IMR-90 (cell line): ENCODE results near the gene NFKBIA. TPM values are rescaled to one million over a fixed set of nuclear protein-coding genes. Genes with fewer than 3 reads are reported as not detected.

Experiments used
- ATAC-seq: fragments of 200-7000 bp; cut with Tn5 transposase; 2 replicates; pipeline ENCODE4 v1.9.1; 2020; ENCODE audit warnings: low read depth, mild to moderate bottlenecking, moderate library complexity
- BruUV-seq: library from RNA; stranded (reverse); fragments of 400-500 nt; replicated peaks from 2 replicates; lab custom pipeline; 2021; lab: Mats Ljungman, UMichigan
- CTCF ChIA-PET: fragments of 300-600 bp; formaldehyde crosslinking; extraction: SDS; loops from one replicate; lab custom pipeline; 2021; ENCODE audit warnings: antibody characterized with exemption; lab: Yijun Ruan, JAX
- POLR2A ChIA-PET: fragments of 300-600 bp; sonication (Branson Sonifier 250); formaldehyde crosslinking; loops from one replicate; lab custom pipeline; 2022; ENCODE audit warnings: antibody characterized with exemption; ENCODE audit not compliant: unreplicated experiment; lab: Charles Lee
- DNase-seq: peaks from one replicate; pipeline ENCODE4 v3.0.0; 2013
- H2AFZ ChIP-seq: replicated peaks from 2 replicates; pipeline ENCODE3; 2013; ENCODE audit warnings: low read length, mild to moderate bottlenecking; ENCODE audit not compliant: poor library complexity
- H2AK5ac ChIP-seq: 2 replicates; pipeline ENCODE4 v1.6.1; 2013; ENCODE audit warnings: low read depth, low read length, inconsistent platforms
- H2AK9ac ChIP-seq: replicated peaks from 2 replicates; pipeline ENCODE3; 2013; ENCODE audit warnings: mild to moderate bottlenecking, low read depth, low read length, moderate library complexity; ENCODE audit not compliant: poor library complexity
- H2BK120ac ChIP-seq: 2 replicates; pipeline ENCODE4 v1.6.1; 2013; ENCODE audit warnings: low read depth, low read length, inconsistent platforms
- H2BK15ac ChIP-seq: 3 replicates; pipeline ENCODE4 v1.6.1; 2013; ENCODE audit warnings: low read depth, low read length, inconsistent platforms
- H2BK20ac ChIP-seq: 2 replicates; pipeline ENCODE4 v1.6.1; 2013; ENCODE audit warnings: low read depth, mild to moderate bottlenecking, inconsistent platforms, low read length, moderate library complexity
- H2BK5ac ChIP-seq: 2 replicates; pipeline ENCODE4 v1.6.1; 2013; ENCODE audit warnings: mild to moderate bottlenecking, low read depth, low read length, inconsistent platforms; ENCODE audit not compliant: poor library complexity, severe bottlenecking
- H3K14ac ChIP-seq: replicated peaks from 2 replicates; pipeline ENCODE4 v1.6.1; 2013; ENCODE audit warnings: low read depth, low read length, inconsistent platforms
- H3K18ac ChIP-seq: 2 replicates; pipeline ENCODE4 v1.6.1; 2013; ENCODE audit warnings: low read depth, low read length, control low read depth
- H3K23ac ChIP-seq: 2 replicates; pipeline ENCODE4 v1.6.1; 2013; ENCODE audit warnings: low read depth, low read length, inconsistent platforms
- H3K27ac ChIP-seq: 2 replicates; pipeline ENCODE4 v1.5.1; 2013; ENCODE audit warnings: mild to moderate bottlenecking, control low read depth, low read length; ENCODE audit not compliant: insufficient read depth
- H3K27me3 ChIP-seq: 2 replicates; pipeline ENCODE4 v1.6.1; 2013; ENCODE audit warnings: low read length; ENCODE audit not compliant: control insufficient read depth, insufficient read depth
- H3K36me3 ChIP-seq: 2 replicates; pipeline ENCODE4 v1.6.1; 2013; ENCODE audit warnings: low read length, mixed read lengths; ENCODE audit not compliant: control insufficient read depth, insufficient read depth
- H3K4ac ChIP-seq: 2 replicates; pipeline ENCODE4 v1.6.1; 2013; ENCODE audit warnings: low read depth, low read length, inconsistent platforms
- H3K4me1 ChIP-seq: 2 replicates; pipeline ENCODE4 v1.6.1; 2013; ENCODE audit warnings: low read length, mixed read lengths; ENCODE audit not compliant: control insufficient read depth, insufficient read depth
- H3K4me2 ChIP-seq: 2 replicates; pipeline ENCODE4 v1.6.1; 2013; ENCODE audit warnings: low read depth, mild to moderate bottlenecking, control low read depth, low read length, moderate library complexity
- H3K4me3 ChIP-seq: 2 replicates; pipeline ENCODE4 v1.5.1; 2013; ENCODE audit warnings: low read depth, mild to moderate bottlenecking, control low read depth, low read length, moderate library complexity; ENCODE audit not compliant: insufficient read depth
- H3K56ac ChIP-seq: 2 replicates; pipeline ENCODE4 v1.6.1; 2013; ENCODE audit warnings: low read length, inconsistent platforms; ENCODE audit not compliant: insufficient read depth; ENCODE audit errors: extremely low read depth
- H3K79me1 ChIP-seq, 2 experiments: 2 replicates each; pipeline ENCODE4 v1.6.1; 2013; ENCODE audit warnings: low read length in 2 of 2, inconsistent platforms in 1 of 2, low read depth in 1 of 2
- H3K9ac ChIP-seq: 2 replicates; pipeline ENCODE4 v1.6.1; 2013; ENCODE audit warnings: low read depth, low read length, control low read depth
- H3K9me1 ChIP-seq: 2 replicates; pipeline ENCODE4 v1.6.1; 2013; ENCODE audit warnings: low read length, inconsistent platforms; ENCODE audit not compliant: insufficient read depth
- H3K9me3 ChIP-seq: 2 replicates; pipeline ENCODE4 v1.6.1; 2013; ENCODE audit warnings: low read length; ENCODE audit not compliant: control insufficient read depth, insufficient read depth
- H4K20me1 ChIP-seq: 2 replicates; pipeline ENCODE4 v1.6.1; 2013; ENCODE audit warnings: low read length, inconsistent platforms; ENCODE audit not compliant: insufficient read depth
- H4K5ac ChIP-seq: 2 replicates; pipeline ENCODE4 v1.6.1; 2013; ENCODE audit warnings: mild to moderate bottlenecking, low read depth, low read length, control low read depth
- H4K8ac ChIP-seq, 2 experiments: 2 replicates each; pipeline ENCODE4 v1.6.1; 2013; ENCODE audit warnings: low read depth in 2 of 2, low read length in 2 of 2, control low read depth in 1 of 2, inconsistent platforms in 1 of 2
- H4K91ac ChIP-seq: 2 replicates; pipeline ENCODE4 v1.6.1; 2013; ENCODE audit warnings: low read depth, low read length, inconsistent platforms; ENCODE audit not compliant: insufficient read depth
- FOS ChIP-seq: fragments of 150-350 bp; IDR thresholded peaks from 2 replicates; pipeline ENCODE4 v1.6.1; 2016; ENCODE audit warnings: low read depth, low read length
- WGBS, 2 experiments: methylation state at CpG; one replicate each; pipeline versions ENCODE4 v1.1.5 to v1.1.7; 2013; ENCODE audit warnings: missing lambda C conversion rate in 2 of 2; ENCODE audit not compliant: insufficient read length in 1 of 2; ENCODE audit errors: extremely low coverage in 2 of 2; 5-methylcytosine and 5-hydroxymethylcytosine counted together
- dilution Hi-C: fragments of 300-500 bp; cut with HindIII; formaldehyde crosslinking; loops from one replicate; pipeline ENCODE4 v1.14.3; 2018; ENCODE audit warnings: low sequenced_read_pairs; ENCODE audit not compliant: unreplicated experiment
- in situ Hi-C: fragments of 300-500 bp; cut with MboI; formaldehyde crosslinking; loops from 3 replicates; pipeline ENCODE4 v1.14.3; 2019; ENCODE audit warnings: low sequenced_read_pairs, inconsistent platforms, mixed read lengths
- intact Hi-C: fragments of 100-400 bp; cut with micrococcal nuclease; formaldehyde crosslinking; loops from 2 replicates; pipeline ENCODE4 v1.10.0; 2022
- polyA plus RNA-seq, 3 experiments: library from polyadenylated mRNA; depleted of rRNA; stranded (reverse); fragments of >200 nt; gene quantifications; 2 replicates each; pipeline ENCODE4 v1.2.3, GENCODE V29; 2012; ENCODE audit warnings: low replicate concordance in 1 of 3
- total RNA-seq: library from RNA; depleted of rRNA; stranded (reverse); fragments of >200 nt; gene quantifications from 2 replicates; pipeline ENCODE4 v1.2.3, GENCODE V29; 2012
- TF ChIP-seq, protein P1 (sequence below): fragments of 150-350 bp; IDR thresholded peaks from 2 replicates; pipeline ENCODE4 v1.6.1; 2017; ENCODE audit warnings: mild to moderate bottlenecking, antibody characterized with exemption, low read length, low read depth

The NFKBIA gene
- total and polyA plus RNA-seq, 2 of the 4 experiments (the other 2 are of a cell fraction), result 71.1 to 97.1 TPM

DNA sequence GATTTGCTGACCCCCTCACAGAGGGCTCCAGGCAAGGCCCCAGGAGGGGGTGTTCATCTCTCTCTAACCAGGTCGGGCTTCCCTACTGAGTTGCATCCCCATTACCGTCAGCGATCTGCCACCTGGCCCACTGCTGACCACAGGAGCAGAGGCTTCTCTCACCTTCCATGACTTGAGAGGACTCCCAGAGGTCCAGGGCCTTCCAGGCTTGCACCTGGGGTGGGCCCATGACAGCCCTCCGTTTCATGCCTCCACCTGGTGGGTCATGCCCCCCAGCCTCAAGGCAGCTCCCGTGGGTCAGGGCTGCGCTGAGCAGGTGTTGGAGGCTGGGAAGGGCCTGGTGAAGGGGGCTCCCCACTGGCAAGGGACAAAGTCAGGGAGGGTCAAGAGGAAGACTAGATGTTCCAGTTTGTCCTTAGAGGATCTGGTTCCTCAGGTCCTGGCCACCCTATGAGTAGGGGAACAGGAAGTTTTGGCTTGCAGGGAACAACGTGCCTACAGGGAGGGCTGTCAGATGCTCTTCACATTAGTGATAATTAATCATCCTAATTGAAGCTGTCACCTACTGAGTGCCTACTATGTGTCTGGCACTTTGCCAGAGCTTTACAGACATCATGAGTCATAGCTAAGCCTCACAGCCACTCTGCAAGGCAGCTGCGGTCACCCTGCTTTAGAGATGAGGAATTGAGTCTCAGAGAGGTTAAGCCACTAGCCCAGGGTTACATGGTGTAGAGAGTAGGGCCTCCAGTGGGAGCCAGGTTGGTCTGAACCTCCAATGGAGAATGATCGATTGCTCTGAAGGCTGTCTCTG lies 13.8 kb downstream of the NFKBIA start:
- CTCF ChIA-PET, result no interaction called here
- dilution Hi-C loops, result no loop called here

More for the DNA sequence above, 13.8 kb downstream of the NFKBIA start:
- no peak overlapping the region for H3K56ac ChIP-seq
- H3K9me1 ChIP-seq, result peaks cover 8% of the 10 kb centered on the region
- H3K36me3 ChIP-seq, result no peaks in the 10 kb centered on the region
- intact Hi-C loops, result no loop called here
- 100% methylated on average over 1 of the region's 9 CpGs; no CpG with 5 or more reads in 1 of the 2 experiments for WGBS, 2 experiments
- peak overlapping the region; percentile 54 for H3K4ac ChIP-seq
- no peak overlapping the region for H3K27ac ChIP-seq
- H3K14ac ChIP-seq, result peak overlapping the region; percentile 57; the same call in 1 of the 2 replicates
- no peak overlapping the region for H2AK9ac ChIP-seq
- H3K79me1 ChIP-seq, result 0 out of 4 replicates have a peak, but pooled peaks cover 0 to 1% of the 10 kb centered on the region in 2 experiments
- H2BK20ac ChIP-seq, result no peak overlapping the region
- no peak overlapping the region for H2BK120ac ChIP-seq
- H3K18ac ChIP-seq, result no peak overlapping the region
- BruUV-seq, result no TSS peak
- H2BK5ac ChIP-seq, result no peak overlapping the region
- in situ Hi-C loops, result no loop called here
- H4K8ac ChIP-seq, result no peak overlapping the region
- TF ChIP-seq, protein P1, sequence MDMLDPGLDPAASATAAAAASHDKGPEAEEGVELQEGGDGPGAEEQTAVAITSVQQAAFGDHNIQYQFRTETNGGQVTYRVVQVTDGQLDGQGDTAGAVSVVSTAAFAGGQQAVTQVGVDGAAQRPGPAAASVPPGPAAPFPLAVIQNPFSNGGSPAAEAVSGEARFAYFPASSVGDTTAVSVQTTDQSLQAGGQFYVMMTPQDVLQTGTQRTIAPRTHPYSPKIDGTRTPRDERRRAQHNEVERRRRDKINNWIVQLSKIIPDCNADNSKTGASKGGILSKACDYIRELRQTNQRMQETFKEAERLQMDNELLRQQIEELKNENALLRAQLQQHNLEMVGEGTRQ, result no peak
- TF ChIP-seq FOS, result peak; percentile 40
- POLR2A ChIA-PET, result interaction anchor here (0.5 kb wide), 1 partner anchor 42 kb away, joined by 3 read pairs; no protein-coding TSS in a partner anchor
- no peak overlapping the region for H4K91ac ChIP-seq
- H3K4me3 ChIP-seq, result no peak overlapping the region
- no peaks in the 10 kb centered on the region for H3K27me3 ChIP-seq
- H2AFZ ChIP-seq, result peak overlapping the region; percentile 47
- peak; percentile 54; the same call in 1 of the 2 replicates for ATAC-seq
- no peak overlapping the region for H3K4me2 ChIP-seq
- H2AK5ac ChIP-seq, result peak overlapping the region; percentile 0; the same call in 1 of the 2 replicates
- H4K20me1 ChIP-seq, result no peaks in the 10 kb centered on the region
- H3K4me1 ChIP-seq, result peaks cover 10% of the 10 kb centered on the region
- no peak overlapping the region for H4K5ac ChIP-seq
- DNase-seq, result no peak
- H3K9ac ChIP-seq, result no peak overlapping the region
- no peaks in the 10 kb centered on the region for H3K9me3 ChIP-seq
- no peak overlapping the region for H3K23ac ChIP-seq
- peak overlapping the region; percentile 80; the same call in 1 of the 3 replicates for H2BK15ac ChIP-seq
